Mammary epithelial cell (primary cell): ENCODE measurements around the gene CD320.

Experiments
- CTCF ChIP-seq, 2 donors: IDR thresholded peaks in 1 of 2; conservative IDR thresholded peaks in 1 of 2; 2 replicates each; pipeline ENCODE4 v1.5.1; 2011 to 2012; ENCODE audit warnings: inconsistent platforms in 2 of 2, low read length in 2 of 2, mild to moderate bottlenecking in 2 of 2, control low read depth in 1 of 2, low read depth in 1 of 2; ENCODE audit not compliant: insufficient read depth in 1 of 2; ENCODE audit errors: extremely low read depth in 1 of 2
- EZH2 ChIP-seq: IDR thresholded peaks from 2 replicates; pipeline ENCODE4 v1.6.1; 2012; ENCODE audit warnings: low read length, inconsistent platforms, borderline replicate concordance

- TF ChIP-seq CTCF (conservative IDR thresholded peaks at IDR 0.05 in 1 of 2, IDR thresholded peaks at IDR 0.05 in 1 of 2; ENCODE audit: extremely low read depth in 1 of 2, insufficient read depth in 1 of 2, low read depth in 1 of 2, low read length in 2 of 2) (peak in 1 of 2 donors; percentile 1), EZH2 (no peak)
These were observed 676 bp downstream of the CD320 start for GRCh38 chr19:8307400-8307964.
